Measurements from ENCODE around the gene NCLN.
"Not testable (repeated sequence)": the region's sequence is repeated elsewhere in the genome, so short reads cannot be mapped to it uniquely, and the experiment has no call there.

NCLN gene

GRCh38 chr19:3150739-3151329 is 34.9 kb upstream of the NCLN start:
- H3K27ac ChIP-seq = no peak overlapping the region
- TF ChIP-seq, protein P1, sequence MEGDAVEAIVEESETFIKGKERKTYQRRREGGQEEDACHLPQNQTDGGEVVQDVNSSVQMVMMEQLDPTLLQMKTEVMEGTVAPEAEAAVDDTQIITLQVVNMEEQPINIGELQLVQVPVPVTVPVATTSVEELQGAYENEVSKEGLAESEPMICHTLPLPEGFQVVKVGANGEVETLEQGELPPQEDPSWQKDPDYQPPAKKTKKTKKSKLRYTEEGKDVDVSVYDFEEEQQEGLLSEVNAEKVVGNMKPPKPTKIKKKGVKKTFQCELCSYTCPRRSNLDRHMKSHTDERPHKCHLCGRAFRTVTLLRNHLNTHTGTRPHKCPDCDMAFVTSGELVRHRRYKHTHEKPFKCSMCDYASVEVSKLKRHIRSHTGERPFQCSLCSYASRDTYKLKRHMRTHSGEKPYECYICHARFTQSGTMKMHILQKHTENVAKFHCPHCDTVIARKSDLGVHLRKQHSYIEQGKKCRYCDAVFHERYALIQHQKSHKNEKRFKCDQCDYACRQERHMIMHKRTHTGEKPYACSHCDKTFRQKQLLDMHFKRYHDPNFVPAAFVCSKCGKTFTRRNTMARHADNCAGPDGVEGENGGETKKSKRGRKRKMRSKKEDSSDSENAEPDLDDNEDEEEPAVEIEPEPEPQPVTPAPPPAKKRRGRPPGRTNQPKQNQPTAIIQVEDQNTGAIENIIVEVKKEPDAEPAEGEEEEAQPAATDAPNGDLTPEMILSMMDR (conservative IDR thresholded peaks at IDR 0.05) = no peak

- TF ChIP-seq, protein P1 (conservative IDR thresholded peaks at IDR 0.05) = no peak
- no peak overlapping the region for H3K27ac ChIP-seq
Observed at GRCh38 chr19:3151563-3152418, 33.9 kb upstream of the NCLN start.

DNA sequence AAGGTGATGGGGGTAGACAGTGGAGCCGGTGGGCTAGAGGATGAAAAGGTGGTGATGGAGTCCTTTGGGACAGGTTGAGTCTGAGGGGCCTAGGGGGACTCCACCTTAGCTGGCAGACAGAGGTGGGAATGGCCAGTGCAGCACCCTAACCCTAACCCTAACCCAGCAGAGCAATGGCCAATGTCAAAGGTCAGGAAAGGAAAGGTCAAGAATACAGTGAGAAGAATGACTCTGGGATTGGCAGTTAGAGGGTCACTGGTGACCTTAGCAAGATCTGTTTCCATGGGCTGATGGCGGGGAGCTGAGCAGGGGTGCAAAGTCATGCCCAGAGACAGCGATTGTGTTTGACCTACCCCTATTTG is 33.3 kb upstream of the NCLN start:
- no peak overlapping the region for H3K27ac ChIP-seq
- TF ChIP-seq, protein P1 (conservative IDR thresholded peaks at IDR 0.05) = no peak

DNA sequence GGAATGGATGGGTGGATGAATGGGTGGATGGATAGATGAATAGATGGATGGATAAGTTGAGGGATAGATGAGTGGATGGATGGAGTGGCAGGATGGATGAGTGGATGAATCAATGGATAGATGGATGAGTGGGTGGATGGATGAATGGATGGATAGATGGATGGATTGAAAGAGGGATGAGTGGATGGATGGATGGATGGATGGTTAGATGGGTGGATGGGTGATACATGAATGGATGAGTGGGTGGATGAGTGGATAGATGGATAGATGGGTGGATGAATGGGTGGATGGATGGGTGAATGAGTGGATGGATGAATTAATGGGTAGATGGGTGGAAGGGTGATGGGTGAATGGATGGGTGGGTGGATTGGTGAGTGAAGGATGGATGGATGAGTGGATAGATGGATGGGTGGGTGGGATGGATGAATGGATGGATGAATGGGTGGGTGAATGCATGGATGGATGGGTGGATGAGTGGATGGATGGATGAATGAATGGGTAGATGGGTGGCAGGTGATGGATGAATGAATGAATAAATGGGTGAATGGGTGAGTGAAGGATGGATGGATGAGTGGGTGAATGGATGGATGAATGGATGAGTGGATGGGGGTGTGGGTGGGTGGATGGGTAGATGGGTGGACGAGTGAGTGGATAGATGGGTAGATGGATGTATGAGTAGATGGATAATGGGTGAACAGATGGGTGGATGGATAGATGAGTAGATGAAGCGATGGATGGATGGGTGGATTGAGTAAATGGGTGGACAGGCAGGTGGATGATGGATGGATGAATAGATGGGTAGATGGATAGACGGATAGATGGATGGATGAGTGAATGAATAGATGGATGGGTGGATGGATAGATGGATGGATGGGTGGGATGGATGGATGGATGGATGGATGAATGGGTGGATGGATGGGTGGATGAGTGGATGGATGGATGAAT is 32.2 kb upstream of the NCLN start:
- TF ChIP-seq, protein P1 (conservative IDR thresholded peaks at IDR 0.05) = no peak
- no peak overlapping the region for H3K27ac ChIP-seq

DNA sequence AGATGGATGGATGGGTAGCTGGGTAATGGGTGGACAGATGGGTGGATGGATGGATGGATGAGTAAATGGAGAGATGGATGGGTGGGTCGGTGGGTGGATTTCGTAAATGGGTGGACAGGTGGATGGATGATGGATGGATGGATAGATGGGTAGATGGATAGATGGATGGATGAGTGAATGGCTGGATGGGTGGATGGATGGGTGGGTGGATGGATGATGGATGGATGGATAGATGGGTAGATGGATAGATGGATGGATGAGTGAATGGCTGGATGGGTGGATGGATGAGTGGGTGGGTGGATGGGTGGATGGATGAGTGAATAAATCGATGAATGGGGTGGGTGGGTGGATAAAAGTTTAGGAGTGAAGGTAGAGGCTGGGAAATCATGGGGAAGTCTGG is 31.3 kb upstream of the NCLN start:
- not testable (repeated sequence) for H3K27ac ChIP-seq

DNA sequence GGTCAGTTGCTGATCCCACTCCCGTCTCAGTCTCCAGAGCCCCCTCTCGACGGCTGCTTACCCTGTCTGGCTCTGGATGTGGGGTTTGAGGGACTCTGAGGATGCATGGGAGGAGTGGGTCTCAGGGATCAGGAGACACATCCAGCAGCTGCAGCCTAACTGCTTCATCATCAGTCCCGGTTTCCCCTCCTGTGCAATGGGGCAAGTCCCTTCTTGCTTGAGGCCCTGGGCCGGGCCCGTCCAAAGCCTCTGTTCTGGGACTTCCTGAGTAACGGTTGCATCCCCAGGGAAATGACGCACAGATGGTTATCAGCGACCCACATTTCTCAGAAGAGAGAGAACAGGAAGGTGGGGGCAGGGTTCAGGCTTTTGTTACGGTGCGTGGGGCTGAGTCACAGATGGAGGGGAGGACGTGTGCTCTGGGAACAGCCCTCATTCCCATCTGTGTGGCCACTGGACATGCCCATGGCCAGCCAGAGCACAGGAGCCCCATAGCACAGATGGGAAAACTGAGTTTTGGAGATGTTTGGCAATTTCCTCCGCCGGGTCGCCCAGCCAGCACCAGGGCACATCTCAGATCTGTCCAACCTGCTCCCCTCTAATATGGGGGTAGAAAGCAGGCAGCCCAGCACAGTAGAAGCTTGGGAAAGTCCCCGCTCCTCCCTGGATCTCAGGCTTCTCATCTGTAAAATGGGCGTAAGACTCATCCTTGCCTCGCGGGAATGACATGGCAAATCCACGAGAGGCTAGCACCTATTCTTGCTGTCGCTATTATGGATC is 30.6 kb upstream of the NCLN start:
- TF ChIP-seq, protein P1 (conservative IDR thresholded peaks at IDR 0.05) = no peak
- H3K27ac ChIP-seq = no peak overlapping the region

DNA sequence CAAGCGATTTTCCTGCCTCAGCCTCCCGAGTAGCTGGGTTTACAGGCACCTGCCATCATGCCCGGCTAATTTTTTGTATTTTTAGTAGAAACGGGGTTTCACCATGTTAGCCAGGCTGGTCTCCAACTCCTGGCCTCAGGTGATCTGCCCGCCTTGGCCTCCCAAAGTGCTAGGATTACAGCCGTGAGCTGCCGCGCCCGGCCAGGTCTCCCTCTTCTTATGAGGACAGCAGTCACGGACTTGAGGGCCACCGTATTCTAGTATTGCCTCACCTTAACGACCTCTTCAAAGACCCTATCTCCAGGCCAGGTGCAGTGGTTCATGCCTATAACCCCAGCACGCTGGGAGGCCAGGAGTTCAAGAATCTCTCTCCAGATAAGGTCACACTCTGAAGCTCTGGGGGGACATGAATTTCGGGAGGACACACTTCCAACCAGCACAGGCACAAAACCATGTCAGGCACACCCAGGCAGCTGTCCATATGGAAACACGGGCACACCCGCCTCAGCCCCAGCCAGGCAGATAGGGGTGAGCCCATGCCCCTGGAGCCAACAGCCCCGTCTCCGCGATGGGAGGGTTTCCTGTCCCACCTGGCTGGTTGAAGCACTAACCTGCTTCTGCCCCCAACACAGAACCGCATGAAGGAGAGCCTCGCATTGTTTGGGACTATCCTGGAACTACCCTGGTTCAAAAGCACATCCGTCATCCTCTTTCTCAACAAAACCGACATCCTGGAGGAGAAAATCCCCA is 28.5 kb upstream of the NCLN start:
- no peak overlapping the region for H3K27ac ChIP-seq
- TF ChIP-seq, protein P1 (conservative IDR thresholded peaks at IDR 0.05) = no peak

All from VCaP (cell line).